D341Med (cell line): Measurements from ENCODE around the gene CFAP97D2.
"Not testable (repeated sequence)": the region's sequence is repeated elsewhere in the genome, so short reads cannot be mapped to it uniquely, and the experiment has no call there.

Source experiments
- DNase-seq: peaks from one replicate; pipeline ENCODE4 v3.0.0; 2012; ENCODE audit warnings: low spot score

Gene CFAP97D2

GRCh38 chr13:114179087-114179658 lies at the start of gene CFAP97D2:
CFAP97D2 (plus strand) TSS chr13:114179257; CDS start chr13:114179331, 74 bp downstream.
- DNase-seq, result no peak

- DNase-seq, result no peak
These were observed 49.4 kb upstream of the CFAP97D2 start for GRCh38 chr13:114129649-114130062.

- no peak for DNase-seq
These were observed 48.8 kb upstream of the CFAP97D2 start for GRCh38 chr13:114130131-114130836.

- DNase-seq, result peak; percentile 40
These were observed 48.0 kb upstream of the CFAP97D2 start for GRCh38 chr13:114130837-114131582.

GRCh38 chr13:114131583-114132418 lies 47.3 kb upstream of the CFAP97D2 start:
- peak; percentile 78 for DNase-seq

GRCh38 chr13:114132419-114133121 lies 46.5 kb upstream of the CFAP97D2 start, which contains the start of gene RASA3:
RASA3 (minus strand) TSS chr13:114132623; CDS start chr13:114132489, 134 bp downstream.
- peak; percentile 96 for DNase-seq

GRCh38 chr13:114133126-114133525 lies 45.9 kb upstream of the CFAP97D2 start:
- not testable (repeated sequence) for DNase-seq

GRCh38 chr13:114133552-114133951 lies 45.5 kb upstream of the CFAP97D2 start:
- DNase-seq, result not testable (repeated sequence)

GRCh38 chr13:114134111-114134943 lies 44.7 kb upstream of the CFAP97D2 start:
- no peak for DNase-seq

GRCh38 chr13:114134944-114135610 lies 44.0 kb upstream of the CFAP97D2 start:
- no peak for DNase-seq

GRCh38 chr13:114135731-114136171 lies 43.3 kb upstream of the CFAP97D2 start:
- no peak for DNase-seq

DNA sequence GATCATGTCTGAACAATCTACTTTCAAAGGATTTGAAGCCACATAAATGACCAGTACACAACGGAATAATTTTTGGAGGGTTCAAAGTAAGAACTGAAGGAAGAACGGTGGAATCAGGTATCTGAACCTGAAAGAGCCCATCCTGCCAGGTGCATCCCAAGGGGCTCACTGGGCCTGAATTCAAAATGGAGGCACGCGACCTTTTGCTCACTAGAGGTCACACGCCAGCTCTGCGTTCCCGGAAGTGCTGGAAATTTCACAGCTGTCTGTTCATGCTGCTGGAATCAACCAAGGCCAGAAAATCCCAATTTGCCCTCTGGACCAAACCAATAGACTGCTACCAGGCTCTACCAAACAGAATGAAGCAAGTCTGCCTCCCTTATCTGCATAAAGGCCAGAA lies 42.5 kb upstream of the CFAP97D2 start:
- DNase-seq, result no peak

DNA sequence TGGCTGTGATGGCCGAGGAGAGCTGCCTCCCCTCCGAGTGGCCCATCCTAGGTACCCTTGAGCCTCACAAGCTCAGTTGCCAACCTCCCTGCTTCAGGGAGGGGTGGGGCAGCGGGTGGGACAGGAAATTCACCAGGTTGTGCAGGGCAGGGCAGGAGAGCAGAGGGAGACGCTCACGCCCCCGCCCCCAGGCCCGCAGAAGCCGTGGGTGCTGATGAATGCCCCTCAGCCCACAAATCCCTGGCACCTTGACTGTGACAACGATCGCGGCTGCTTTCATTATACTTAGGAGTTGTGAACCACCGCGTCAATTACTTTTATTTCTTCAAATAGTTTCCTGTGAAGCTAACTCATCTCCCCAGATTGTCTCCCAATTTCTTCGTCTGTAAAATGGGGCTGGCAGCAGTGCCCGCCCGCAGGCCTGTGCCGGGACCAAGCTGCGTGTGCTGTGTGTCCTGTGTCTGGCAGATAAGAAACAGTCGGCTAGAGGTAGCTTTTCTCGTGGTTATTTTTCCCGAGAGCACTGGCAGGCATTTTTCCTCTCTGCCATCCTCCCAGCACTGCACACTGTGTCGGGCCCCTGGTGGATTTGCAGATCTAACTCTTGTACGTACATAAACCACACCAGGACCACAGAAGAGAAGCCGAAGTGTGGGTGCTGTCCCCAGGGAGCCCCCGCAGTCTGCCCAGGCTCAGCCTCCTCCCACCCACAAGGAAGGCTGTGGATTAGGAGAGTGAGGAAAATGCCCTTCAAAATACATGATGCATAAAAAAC lies 38.7 kb upstream of the CFAP97D2 start:
- no peak for DNase-seq

DNA sequence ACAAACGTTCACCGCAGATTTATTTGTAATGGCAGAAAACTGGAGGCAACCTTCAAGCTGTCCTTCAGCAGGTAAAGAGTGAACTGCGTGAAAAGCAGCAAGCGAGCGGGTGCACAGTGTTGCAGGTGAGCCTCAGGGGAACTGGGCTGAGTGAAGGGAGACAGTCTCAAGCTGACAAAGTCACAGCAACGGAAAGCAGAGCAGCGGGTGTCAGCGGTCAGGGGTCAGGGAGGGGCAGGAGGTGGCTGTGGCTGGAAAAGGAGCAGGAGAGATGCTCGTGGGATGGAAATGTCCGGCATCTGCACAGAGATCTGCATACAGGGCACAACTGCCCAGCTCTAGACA lies 38.2 kb upstream of the CFAP97D2 start:
- no peak for DNase-seq

DNA sequence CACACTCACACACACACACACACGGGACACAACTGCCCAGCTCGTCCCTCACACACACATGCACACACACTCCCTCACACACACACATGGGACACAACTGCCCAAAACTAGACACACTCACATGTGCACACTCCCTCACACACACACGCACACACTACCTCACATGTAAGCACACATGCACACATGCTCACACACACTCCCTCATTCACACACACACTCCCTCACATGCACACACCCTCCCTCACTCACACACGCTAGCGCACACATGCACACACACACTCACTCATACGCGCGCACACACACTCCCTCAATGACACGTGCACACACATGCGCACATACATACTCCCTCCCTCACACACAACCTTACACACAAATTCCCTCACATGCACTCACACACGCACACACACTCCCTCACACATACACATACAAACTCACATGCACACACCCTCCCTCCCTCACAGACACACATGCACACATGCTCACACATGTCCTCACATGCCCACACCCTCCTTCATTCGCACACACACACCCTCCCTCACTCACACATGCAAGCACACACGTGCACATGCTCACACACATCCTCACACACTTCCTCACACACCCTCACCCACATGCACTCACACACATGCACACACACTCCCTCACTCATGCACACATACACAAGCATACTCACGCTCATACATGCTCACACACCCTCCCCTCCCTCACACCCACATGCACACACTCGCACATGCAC lies 37.6 kb upstream of the CFAP97D2 start:
- no peak for DNase-seq

DNA sequence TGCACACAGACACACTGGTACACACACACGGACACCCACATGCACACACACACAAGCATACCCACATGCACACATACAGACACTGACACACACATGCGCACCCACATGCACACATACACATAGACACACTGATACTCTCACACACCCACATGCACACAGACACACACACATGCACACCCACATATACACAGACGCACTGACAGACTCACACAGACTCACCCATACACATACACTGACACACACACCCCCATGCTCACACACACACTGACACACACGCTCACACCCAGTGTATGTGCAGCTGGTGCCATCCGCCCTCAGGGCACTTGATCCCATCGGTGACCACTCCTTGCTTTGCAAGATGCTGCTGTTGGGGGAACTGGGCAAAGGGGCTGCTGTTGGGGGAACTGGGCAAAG lies 36.9 kb upstream of the CFAP97D2 start:
- no peak for DNase-seq

DNA sequence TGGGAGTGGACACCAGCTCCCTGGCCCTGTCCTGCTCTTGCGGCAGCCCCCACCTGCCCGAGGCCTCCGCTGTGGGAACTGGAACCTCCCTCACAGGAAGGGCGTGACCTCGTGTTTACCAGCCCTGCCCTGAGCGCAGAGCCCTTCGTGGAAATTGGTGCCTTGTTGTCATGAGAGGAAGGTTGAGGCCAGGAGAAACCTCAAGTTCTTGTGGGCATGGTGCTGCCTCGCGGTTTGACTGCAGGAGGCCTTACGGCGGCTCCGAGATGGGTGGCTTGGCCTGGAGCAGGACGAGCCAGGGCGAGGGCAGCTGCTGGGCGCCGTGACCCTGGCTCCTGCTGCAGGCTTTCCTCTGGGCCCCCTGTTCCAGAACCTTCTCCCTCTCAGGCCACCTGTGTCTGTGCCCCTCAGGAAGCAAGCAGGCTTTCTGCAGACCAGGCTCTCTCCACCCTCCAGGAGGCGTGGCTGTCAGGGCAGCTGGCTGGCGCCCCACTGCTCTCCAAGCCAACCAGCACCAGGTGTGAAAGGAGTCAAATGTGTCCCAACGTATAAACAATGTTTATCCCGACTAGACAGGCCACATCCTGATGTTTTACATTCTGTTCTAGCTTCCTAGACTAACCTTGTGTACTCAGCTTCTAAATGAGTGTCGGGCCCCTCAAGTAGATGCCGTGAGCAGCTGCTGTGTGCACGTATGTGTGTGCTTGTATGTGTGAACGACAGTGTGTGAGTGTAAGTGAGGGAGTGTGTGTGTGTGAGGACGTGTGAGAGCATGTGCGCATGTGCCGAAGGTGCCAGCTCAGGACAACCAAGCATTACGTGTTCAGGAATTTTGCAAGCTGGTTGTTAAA lies 36.2 kb upstream of the CFAP97D2 start:
- no peak for DNase-seq
